Testis (tissue), 2 donors: ENCODE measurements around the gene B4GALNT4.

ENCODE experiments used
- CTCF ChIP-seq, 3 experiments: fragments of 450-650 bp in 2 of 3; fragments of 200-600 bp in 1 of 3; sonication (generic) in 1 of 3; IDR thresholded peaks; one replicate each; pipeline ENCODE4 v1.5.1; 2016 to 2019; ENCODE audit warnings: antibody characterized with exemption in 3 of 3, mild to moderate bottlenecking in 2 of 3, moderate library complexity in 1 of 3
- POLR2A ChIP-seq: fragments of 450-650 bp; IDR thresholded peaks from one replicate; pipeline ENCODE4 v1.6.1; 2017; ENCODE audit warnings: antibody characterized with exemption, mild to moderate bottlenecking, moderate library complexity

GRCh38 chr11:327581-327923 lies 41.7 kb upstream of the B4GALNT4 start:
- TF ChIP-seq CTCF (IDR thresholded peaks at IDR 0.05) = no peak
- no peak for TF ChIP-seq POLR2A
